DND-41 (cell line): ENCODE data around the gene ZNF609.

Experiments used
- ATAC-seq: fragments of 200-7000 bp; cut with Tn5 transposase; 3 replicates; pipeline ENCODE4 v1.9.1; 2021; ENCODE audit warnings: low read depth; ENCODE audit not compliant: insufficient read depth
- DNase-seq: peaks from one replicate; pipeline ENCODE4 v3.0.0-alpha.2; 2020
- H2AFZ ChIP-seq: 2 replicates; pipeline ENCODE4 v1.6.0; 2012; ENCODE audit warnings: low read depth, low read length
- H3K27ac ChIP-seq: 2 replicates; pipeline ENCODE4 v1.5.1; 2012; ENCODE audit warnings: low read length, inconsistent platforms
- H3K27me3 ChIP-seq: fragments of 200-600 bp; sonication (generic); 2 replicates; pipeline ENCODE4 v1.6.0; 2012; ENCODE audit warnings: low read length, mild to moderate bottlenecking, inconsistent platforms; ENCODE audit not compliant: insufficient read depth, poor library complexity
- H3K36me3 ChIP-seq: 2 replicates; pipeline ENCODE4 v1.5.1; 2012; ENCODE audit warnings: low read length, inconsistent platforms; ENCODE audit not compliant: insufficient read depth
- H3K4me1 ChIP-seq: 2 replicates; pipeline ENCODE4 v1.5.1; 2012; ENCODE audit warnings: mild to moderate bottlenecking, low read length; ENCODE audit not compliant: insufficient read depth
- H3K4me2 ChIP-seq: 2 replicates; pipeline ENCODE4 v1.6.0; 2012; ENCODE audit warnings: mild to moderate bottlenecking, moderate library complexity, low read length, inconsistent platforms; ENCODE audit not compliant: insufficient read depth
- H3K4me3 ChIP-seq, 2 experiments: fragments of 200-600 bp in 1 of 2; shearing (Covaris generic) in 1 of 2; 2 replicates each; pipeline ENCODE4 v1.5.1; 2012 to 2016; ENCODE audit warnings: inconsistent platforms in 2 of 2, low read length in 2 of 2, mild to moderate bottlenecking in 2 of 2, low read depth in 1 of 2, moderate library complexity in 1 of 2
- H3K79me2 ChIP-seq: 2 replicates; pipeline ENCODE4 v1.6.0; 2012; ENCODE audit warnings: low read length, inconsistent platforms; ENCODE audit not compliant: insufficient read depth
- H3K9ac ChIP-seq: 2 replicates; pipeline ENCODE4 v1.6.0; 2012; ENCODE audit warnings: low read depth, mild to moderate bottlenecking, inconsistent platforms, low read length, moderate library complexity
- H3K9me3 ChIP-seq: 2 replicates; pipeline ENCODE4 v1.5.1; 2012; ENCODE audit warnings: low read length, moderate library complexity, mild to moderate bottlenecking, inconsistent platforms; ENCODE audit not compliant: insufficient read depth, severe bottlenecking
- H4K20me1 ChIP-seq: 2 replicates; pipeline ENCODE4 v1.6.0; 2012; ENCODE audit warnings: low read length; ENCODE audit not compliant: insufficient read depth
- EZH2 ChIP-seq: IDR thresholded peaks from 3 replicates; pipeline ENCODE4 v1.6.1; 2012; ENCODE audit warnings: borderline replicate concordance, low read depth, mild to moderate bottlenecking, moderate library complexity, low read length, inconsistent platforms; ENCODE audit not compliant: severe bottlenecking
- TF ChIP-seq, protein P1 (sequence below): IDR thresholded peaks from 2 replicates; pipeline ENCODE4 v1.5.1; 2012; ENCODE audit warnings: borderline replicate concordance, low read length, moderate library complexity, mild to moderate bottlenecking; ENCODE audit not compliant: poor library complexity, severe bottlenecking; ENCODE audit errors: extremely low read depth

Gene ZNF609

DNA sequence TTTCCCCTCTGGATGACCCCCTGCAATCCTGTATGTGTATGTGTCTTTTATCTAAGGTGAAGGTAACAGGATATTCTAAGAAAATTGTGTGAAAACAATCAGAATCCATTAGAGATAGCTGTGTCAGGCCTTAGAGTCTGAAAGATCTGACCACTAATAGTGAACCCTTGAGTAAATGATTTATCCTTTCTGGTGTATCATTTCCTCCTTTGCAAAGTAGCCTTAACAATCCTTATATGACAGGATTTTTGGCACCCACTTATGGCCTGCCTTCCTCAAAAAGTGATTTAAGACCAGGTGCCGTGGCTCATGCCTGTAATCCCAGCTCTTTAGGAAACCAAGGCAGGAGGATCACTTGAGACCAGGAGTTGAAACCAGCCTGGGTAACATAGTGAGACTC lies 204.8 kb downstream of the ZNF609 start:
- Histone ChIP-seq H4K20me1 (0 out of 2 replicates have a peak, but pooled peaks cover 5% of the 10 kb centered on the region), H3K27me3 (no peaks in the 10 kb centered on the region), H3K27ac (no peak overlapping the region), H2AFZ (no peak overlapping the region), H3K9ac (no peak overlapping the region), H3K4me3 (no peak overlapping the region), H3K36me3 (peaks cover 3% of the 10 kb centered on the region; the same call in 1 of the 2 replicates), H3K4me1 (no peaks in the 10 kb centered on the region), H3K9me3 (no peaks in the 10 kb centered on the region), H3K79me2 (peaks cover 7% of the 10 kb centered on the region; the same call in 1 of the 2 replicates), H3K4me2 (no peak overlapping the region)
- DNase-seq = no peak
- no peak for TF ChIP-seq EZH2
- TF ChIP-seq, protein P1, sequence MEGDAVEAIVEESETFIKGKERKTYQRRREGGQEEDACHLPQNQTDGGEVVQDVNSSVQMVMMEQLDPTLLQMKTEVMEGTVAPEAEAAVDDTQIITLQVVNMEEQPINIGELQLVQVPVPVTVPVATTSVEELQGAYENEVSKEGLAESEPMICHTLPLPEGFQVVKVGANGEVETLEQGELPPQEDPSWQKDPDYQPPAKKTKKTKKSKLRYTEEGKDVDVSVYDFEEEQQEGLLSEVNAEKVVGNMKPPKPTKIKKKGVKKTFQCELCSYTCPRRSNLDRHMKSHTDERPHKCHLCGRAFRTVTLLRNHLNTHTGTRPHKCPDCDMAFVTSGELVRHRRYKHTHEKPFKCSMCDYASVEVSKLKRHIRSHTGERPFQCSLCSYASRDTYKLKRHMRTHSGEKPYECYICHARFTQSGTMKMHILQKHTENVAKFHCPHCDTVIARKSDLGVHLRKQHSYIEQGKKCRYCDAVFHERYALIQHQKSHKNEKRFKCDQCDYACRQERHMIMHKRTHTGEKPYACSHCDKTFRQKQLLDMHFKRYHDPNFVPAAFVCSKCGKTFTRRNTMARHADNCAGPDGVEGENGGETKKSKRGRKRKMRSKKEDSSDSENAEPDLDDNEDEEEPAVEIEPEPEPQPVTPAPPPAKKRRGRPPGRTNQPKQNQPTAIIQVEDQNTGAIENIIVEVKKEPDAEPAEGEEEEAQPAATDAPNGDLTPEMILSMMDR = no peak
- no peak for ATAC-seq

- no peak for DNase-seq
- Histone ChIP-seq H3K27me3 (no peaks in the 10 kb centered on the region), H3K27ac (no peak overlapping the region), H3K4me2 (no peak overlapping the region), H3K79me2 (peaks cover 5% of the 10 kb centered on the region; the same call in 1 of the 2 replicates), H3K36me3 (peaks cover 6% of the 10 kb centered on the region; the same call in 1 of the 2 replicates), H2AFZ (no peak overlapping the region), H4K20me1 (0 out of 2 replicates have a peak, but pooled peaks cover 5% of the 10 kb centered on the region), H3K4me3 (no peak overlapping the region), H3K9me3 (no peaks in the 10 kb centered on the region), H3K4me1 (no peaks in the 10 kb centered on the region), H3K9ac (no peak overlapping the region)
- no peak for ATAC-seq
- TF ChIP-seq, protein P1 = no peak
- no peak for TF ChIP-seq EZH2
Measured at GRCh38 chr15:64667736-64668161, 207.4 kb downstream of the ZNF609 start.

GRCh38 chr15:64673866-64674265 lies 213.5 kb downstream of the ZNF609 start:
- Histone ChIP-seq H2AFZ (no peak overlapping the region), H3K9me3 (no peaks in the 10 kb centered on the region), H4K20me1 (0 out of 2 replicates have a peak, but pooled peaks cover 6% of the 10 kb centered on the region), H3K27ac (no peak overlapping the region), H3K9ac (no peak overlapping the region), H3K4me2 (no peak overlapping the region), H3K4me1 (no peaks in the 10 kb centered on the region), H3K4me3 (no peak overlapping the region), H3K79me2 (no peaks in the 10 kb centered on the region), H3K36me3 (peaks cover 55% of the 10 kb centered on the region), H3K27me3 (no peaks in the 10 kb centered on the region)
- ATAC-seq (no peak), DNase-seq (no peak)
- TF ChIP-seq, protein P1 = no peak
- TF ChIP-seq EZH2 = no peak

- no peak overlapping the region for H3K4me2 ChIP-seq
- no peaks in the 10 kb centered on the region for H3K4me1 ChIP-seq
- DNase-seq (no peak), ATAC-seq (no peak)
- no peaks in the 10 kb centered on the region for H3K9me3 ChIP-seq
- no peak overlapping the region for H3K9ac ChIP-seq
- peaks cover 90% of the 10 kb centered on the region for H3K36me3 ChIP-seq
- no peak overlapping the region for H2AFZ ChIP-seq
- H3K27me3 ChIP-seq = no peaks in the 10 kb centered on the region
- 0 out of 2 replicates have a peak, but pooled peaks cover 6% of the 10 kb centered on the region for H4K20me1 ChIP-seq
- no peak overlapping the region for H3K4me3 ChIP-seq
- TF ChIP-seq EZH2 = no peak
- TF ChIP-seq, protein P1 = no peak
- no peak overlapping the region for H3K27ac ChIP-seq
- H3K79me2 ChIP-seq = no peaks in the 10 kb centered on the region
Measured at GRCh38 chr15:64678126-64678819, 217.9 kb downstream of the ZNF609 start.
